B cell (primary cell): ENCODE measurements around the gene TNIK. TPM values are rescaled to one million over a fixed set of nuclear protein-coding genes. Genes with fewer than 3 reads are reported as not detected.
"Not testable (repeated sequence)": the region's sequence is repeated elsewhere in the genome, so short reads cannot be mapped to it uniquely, and the experiment has no call there.

Experiments
- ATAC-seq: fragments of 200-7000 bp; cut with Tn5 transposase; one replicate; pipeline ENCODE4 v1.10.0; 2021; ENCODE audit warnings: low read depth, mild to moderate bottlenecking, moderate number of reproducible peaks, moderate library complexity
- CTCF ChIA-PET: fragments of 350-600 bp; sonication (Branson Sonifier 250); formaldehyde crosslinking; loops from one replicate; lab custom pipeline; 2021; ENCODE audit warnings: antibody characterized with exemption, inconsistent platforms; lab: Charles Lee
- POLR2A ChIA-PET: fragments of 350-600 bp; sonication (Branson Sonifier 250); formaldehyde crosslinking; loops from one replicate; lab custom pipeline; 2021; ENCODE audit warnings: antibody characterized with exemption; lab: Charles Lee
- DNase-seq: peaks from one replicate; pipeline ENCODE4 v3.0.0; 2013
- H2AFZ ChIP-seq: 2 replicates; pipeline ENCODE4 v1.6.1; 2012; ENCODE audit warnings: mild to moderate bottlenecking, low read depth, low read length; ENCODE audit not compliant: insufficient read depth, poor library complexity, severe bottlenecking
- H3K27ac ChIP-seq, 2 donors: 1 replicate in 1 of 2; 2 replicates in 1 of 2; pipeline ENCODE4 v1.5.1; 2012 to 2013; ENCODE audit warnings: low read length in 2 of 2, mild to moderate bottlenecking in 2 of 2, moderate library complexity in 1 of 2
- H3K27me3 ChIP-seq, 4 experiments: fragments of 200-600 bp in 1 of 4; sonication (generic) in 1 of 4; replicated peaks in 1 of 4; 1 replicate in 2 of 4; 2 replicates in 2 of 4; pipeline versions ENCODE4 v1.6.1 to v1.7.0; 2013 to 2016; ENCODE audit warnings: low read length in 3 of 4, mild to moderate bottlenecking in 2 of 4, mixed read lengths in 1 of 4, moderate library complexity in 1 of 4; ENCODE audit not compliant: insufficient read depth in 4 of 4, control insufficient read depth in 3 of 4; ENCODE audit errors: control extremely low read depth in 1 of 4
- H3K36me3 ChIP-seq, 2 experiments: replicated peaks in 1 of 2; 1 replicate in 1 of 2; 2 replicates in 1 of 2; pipeline versions ENCODE4 v1.6.1 to v1.7.1; 2013; ENCODE audit warnings: low read length in 1 of 2; ENCODE audit not compliant: insufficient read depth in 2 of 2, control insufficient read depth in 1 of 2; ENCODE audit errors: control extremely low read depth in 1 of 2, extremely low read depth in 1 of 2
- H3K4me1 ChIP-seq, 2 donors: fragments of 200-600 bp in 1 of 2; sonication (generic) in 1 of 2; 1 replicate in 1 of 2; 2 replicates in 1 of 2; pipeline versions ENCODE4 v1.5.1 to v1.6.1; 2013 to 2017; ENCODE audit warnings: low read length in 2 of 2; ENCODE audit not compliant: control insufficient read depth in 2 of 2, insufficient read depth in 2 of 2
- H3K4me2 ChIP-seq: replicated peaks from 2 replicates; pipeline ENCODE3; 2012; ENCODE audit warnings: mild to moderate bottlenecking, low read depth, low read length; ENCODE audit not compliant: poor library complexity, severe bottlenecking
- H3K4me3 ChIP-seq, 5 experiments: fragments of 200-600 bp in 1 of 5; sonication (generic) in 1 of 5; 1 replicate in 3 of 5; 2 replicates in 2 of 5; pipeline versions ENCODE4 v1.5.1 to v1.7.0; 2011 to 2016; ENCODE audit warnings: low read length in 4 of 5, mild to moderate bottlenecking in 4 of 5, low read depth in 2 of 5, control low read depth in 1 of 5, moderate library complexity in 1 of 5; ENCODE audit not compliant: insufficient read depth in 1 of 5; ENCODE audit errors: control extremely low read depth in 1 of 5, extremely low read depth in 1 of 5
- H3K79me2 ChIP-seq: fragments of 200-600 bp; sonication (generic); one replicate; pipeline ENCODE4 v1.6.0; 2016; ENCODE audit warnings: low read length; ENCODE audit not compliant: control insufficient read depth, insufficient read depth
- H3K9ac ChIP-seq: fragments of 200-600 bp; sonication (generic); 2 replicates; pipeline ENCODE4 v1.6.1; 2017; ENCODE audit warnings: mild to moderate bottlenecking, low read length, moderate library complexity
- H3K9me3 ChIP-seq, 3 donors: one replicate each; pipeline versions ENCODE4 v1.6.1 to v1.7.1; 2013; ENCODE audit warnings: low read length in 2 of 3; ENCODE audit not compliant: control insufficient read depth in 2 of 3, insufficient read depth in 1 of 3; ENCODE audit errors: control extremely low read depth in 1 of 3
- H4K20me1 ChIP-seq: 2 replicates; pipeline ENCODE4 v1.6.0; 2012; ENCODE audit warnings: mild to moderate bottlenecking, low read length; ENCODE audit not compliant: insufficient read depth, control insufficient read depth, poor library complexity, severe bottlenecking
- H3K27ac Mint-ChIP-seq: one replicate; pipeline ENCODE4 v1.8.0; 2021; ENCODE audit warnings: mixed read lengths
- H3K27me3 Mint-ChIP-seq: one replicate; pipeline ENCODE4 v1.8.0; 2021; ENCODE audit warnings: mixed read lengths
- H3K4me1 Mint-ChIP-seq: one replicate; pipeline ENCODE4 v1.8.0; 2021; ENCODE audit warnings: mixed read lengths
- H3K4me3 Mint-ChIP-seq: one replicate; pipeline ENCODE4 v1.8.0; 2021; ENCODE audit warnings: mixed read lengths
- H3K9me3 Mint-ChIP-seq: one replicate; pipeline ENCODE4 v1.8.0; 2022; ENCODE audit warnings: mixed read lengths; ENCODE audit not compliant: insufficient read depth
- WGBS: methylation state at CpG from one replicate; pipeline ENCODE4 v1.1.5; 2013; ENCODE audit warnings: missing lambda C conversion rate; ENCODE audit not compliant: insufficient coverage; 5-methylcytosine and 5-hydroxymethylcytosine counted together
- intact Hi-C: fragments of 100-400 bp; cut with micrococcal nuclease; formaldehyde crosslinking; loops from one replicate; pipeline ENCODE4 v1.10.0; 2022
- polyA plus RNA-seq: library from polyadenylated mRNA; depleted of rRNA; stranded (reverse); fragments of >200 nt; gene quantifications from 2 replicates; pipeline ENCODE4 v1.2.3, GENCODE V29; 2012
- total RNA-seq, 2 donors: library from RNA; stranded (reverse); fragments of 120-200 nt in 1 of 2; gene quantifications; 1 replicate in 1 of 2; 2 replicates in 1 of 2; pipeline versions ENCODE4 v1.2.3 to v1.2.4, GENCODE V29; 2013 to 2022
- TF ChIP-seq, protein P1 (sequence below): fragments of 200-600 bp; IDR thresholded peaks from one replicate; pipeline ENCODE4 v1.8.0; 2022; ENCODE audit warnings: antibody characterized with exemption, mild to moderate bottlenecking

The TNIK gene
- total and polyA plus RNA-seq, 2 donors (not counting 1 experiment from before 2014, with no cell fraction given), result 0.66 to 7.7 TPM

DNA sequence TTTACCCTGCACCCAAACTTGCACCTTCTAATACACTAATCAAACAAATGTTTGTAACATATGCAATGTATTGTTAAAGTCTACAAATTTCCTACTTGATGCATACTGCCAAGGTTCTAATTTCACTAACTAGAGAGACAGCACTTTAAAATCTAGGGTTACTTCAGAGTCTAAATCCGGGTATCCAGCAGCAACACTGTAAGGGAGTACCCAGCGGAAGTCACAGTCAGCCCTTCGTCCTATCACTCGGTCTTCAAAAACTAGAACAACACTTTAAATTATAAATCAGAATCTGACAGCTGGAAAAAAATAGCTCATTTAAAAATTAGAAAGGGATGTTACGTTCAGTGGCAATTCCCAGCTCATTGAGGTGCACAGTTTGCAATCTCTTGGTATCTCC is 8.3 kb downstream of the TNIK start:
- DNase-seq (no peak), ATAC-seq (no peak)
- intact Hi-C loops, result no loop called here
- no peak overlapping the region for H3K27ac ChIP-seq
- TF ChIP-seq, protein P1, sequence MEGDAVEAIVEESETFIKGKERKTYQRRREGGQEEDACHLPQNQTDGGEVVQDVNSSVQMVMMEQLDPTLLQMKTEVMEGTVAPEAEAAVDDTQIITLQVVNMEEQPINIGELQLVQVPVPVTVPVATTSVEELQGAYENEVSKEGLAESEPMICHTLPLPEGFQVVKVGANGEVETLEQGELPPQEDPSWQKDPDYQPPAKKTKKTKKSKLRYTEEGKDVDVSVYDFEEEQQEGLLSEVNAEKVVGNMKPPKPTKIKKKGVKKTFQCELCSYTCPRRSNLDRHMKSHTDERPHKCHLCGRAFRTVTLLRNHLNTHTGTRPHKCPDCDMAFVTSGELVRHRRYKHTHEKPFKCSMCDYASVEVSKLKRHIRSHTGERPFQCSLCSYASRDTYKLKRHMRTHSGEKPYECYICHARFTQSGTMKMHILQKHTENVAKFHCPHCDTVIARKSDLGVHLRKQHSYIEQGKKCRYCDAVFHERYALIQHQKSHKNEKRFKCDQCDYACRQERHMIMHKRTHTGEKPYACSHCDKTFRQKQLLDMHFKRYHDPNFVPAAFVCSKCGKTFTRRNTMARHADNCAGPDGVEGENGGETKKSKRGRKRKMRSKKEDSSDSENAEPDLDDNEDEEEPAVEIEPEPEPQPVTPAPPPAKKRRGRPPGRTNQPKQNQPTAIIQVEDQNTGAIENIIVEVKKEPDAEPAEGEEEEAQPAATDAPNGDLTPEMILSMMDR, result no peak
- ChIA-PET POLR2A (no interaction called here), CTCF (no interaction called here)
- no peaks in the 10 kb centered on the region for H3K4me1 ChIP-seq
- H3K4me1 Mint-ChIP-seq, result no peaks in the 10 kb centered on the region
- no peaks in the 10 kb centered on the region for H3K27me3 Mint-ChIP-seq
- no peaks in the 10 kb centered on the region for H3K79me2 ChIP-seq
- no peak overlapping the region for H3K4me3 Mint-ChIP-seq
- H2AFZ ChIP-seq, result no peak overlapping the region
- H3K4me2 ChIP-seq, result no peak overlapping the region
- H3K9ac ChIP-seq, result no peak overlapping the region
- H3K9me3 Mint-ChIP-seq, result peaks cover 3% of the 10 kb centered on the region
- H3K27me3 ChIP-seq, result no peaks in the 10 kb centered on the region
- H3K4me3 ChIP-seq, result no peak overlapping the region
- no peaks in the 10 kb centered on the region for H4K20me1 ChIP-seq
- WGBS, result 100% methylated on average over 2 of the region's 5 CpGs
- no peaks in the 10 kb centered on the region for H3K9me3 ChIP-seq
- no peaks in the 10 kb centered on the region for H3K36me3 ChIP-seq
- no peak overlapping the region for H3K27ac Mint-ChIP-seq

DNA sequence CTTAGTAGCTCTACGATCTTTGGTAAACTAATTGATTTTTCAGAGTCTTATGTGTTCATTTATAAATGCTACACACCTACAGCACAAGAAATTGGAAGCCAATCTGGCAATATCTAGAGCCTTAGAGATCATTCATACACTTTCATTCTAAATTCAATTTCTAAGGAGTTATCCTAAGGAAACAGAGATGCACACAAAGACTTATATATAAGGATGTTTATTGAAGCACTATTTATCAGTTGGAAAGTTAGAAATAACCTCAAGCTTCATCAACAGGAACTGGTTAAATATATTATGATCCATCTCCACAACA is 12.7 kb downstream of the TNIK start:
- H3K9me3 ChIP-seq, H3K4me1 ChIP-seq: not testable (repeated sequence)

More for the DNA sequence above, 12.7 kb downstream of the TNIK start:
- H3K4me3 Mint-ChIP-seq, H4K20me1 ChIP-seq, H3K27me3 ChIP-seq, POLR2A ChIA-PET, H3K4me2 ChIP-seq, H3K27ac ChIP-seq, H2AFZ ChIP-seq, H3K79me2 ChIP-seq, H3K4me1 Mint-ChIP-seq, H3K27me3 Mint-ChIP-seq, H3K36me3 ChIP-seq, ATAC-seq, H3K4me3 ChIP-seq, H3K9me3 Mint-ChIP-seq, intact Hi-C loops, DNase-seq, H3K9ac ChIP-seq, H3K27ac Mint-ChIP-seq: not testable (repeated sequence)
- WGBS, result no CpG with 5 or more reads among the region's 1 CpG
- CTCF ChIA-PET, result interaction anchor here (0.7 kb wide), 1 partner anchor 951 kb away, joined by 4 read pairs; no protein-coding TSS in a partner anchor
